ENCODE results near the gene SLC36A4.
A peak's percentile ranks its signal among the peaks of the same experiment; 100 is the strongest.
"Not testable (repeated sequence)": the region's sequence is repeated elsewhere in the genome, so short reads cannot be mapped to it uniquely, and the experiment has no call there.

Gene SLC36A4

GRCh38 chr11:93196816-93197379, 893 bp downstream of the SLC36A4 start:
- peak; percentile 5 for FAIRE-seq
- DNase-seq (ENCODE audit: extremely low spot score, insufficient read length, low read depth), result no peak

GRCh38 chr11:93194673-93195291, 3.0 kb downstream of the SLC36A4 start:
- DNase-seq (ENCODE audit: extremely low spot score, insufficient read length, low read depth) (no peak), FAIRE-seq (no peak)

GRCh38 chr11:93193731-93194130, 4.1 kb downstream of the SLC36A4 start:
- DNase-seq (ENCODE audit: extremely low spot score, insufficient read length, low read depth), result no peak
- no peak for FAIRE-seq

- DNase-seq (ENCODE audit: extremely low spot score, insufficient read length, low read depth) (no peak), FAIRE-seq (no peak)
Measured at GRCh38 chr11:93192163-93192562, 5.6 kb downstream of the SLC36A4 start.

GRCh38 chr11:93189462-93189861, 8.3 kb downstream of the SLC36A4 start:
- DNase-seq (ENCODE audit: extremely low spot score, insufficient read length, low read depth) (no peak), FAIRE-seq (no peak)

- FAIRE-seq (no peak), DNase-seq (ENCODE audit: extremely low spot score, insufficient read length, low read depth) (no peak)
Measured at GRCh38 chr11:93188726-93189125, 9.1 kb downstream of the SLC36A4 start.

GRCh38 chr11:93187290-93187689, 10.5 kb downstream of the SLC36A4 start:
- DNase-seq (ENCODE audit: extremely low spot score, insufficient read length, low read depth) (no peak), FAIRE-seq (no peak)

- FAIRE-seq; DNase-seq (ENCODE audit: extremely low spot score, insufficient read length, low read depth): not testable (repeated sequence)
Measured at GRCh38 chr11:93177891-93178290, 19.9 kb downstream of the SLC36A4 start.

GRCh38 chr11:93169950-93170561, 27.7 kb downstream of the SLC36A4 start:
- DNase-seq (ENCODE audit: extremely low spot score, insufficient read length, low read depth), result no peak
- FAIRE-seq, result no peak

- FAIRE-seq (no peak), DNase-seq (ENCODE audit: extremely low spot score, insufficient read length, low read depth) (no peak)
Measured at GRCh38 chr11:93169143-93169542, 28.6 kb downstream of the SLC36A4 start.

- no peak for DNase-seq (ENCODE audit: extremely low spot score, insufficient read length, low read depth)
- FAIRE-seq, result no peak
Measured at GRCh38 chr11:93166862-93167261, 30.9 kb downstream of the SLC36A4 start.

GRCh38 chr11:93166194-93166593, 31.6 kb downstream of the SLC36A4 start:
- no peak for DNase-seq (ENCODE audit: extremely low spot score, insufficient read length, low read depth)
- FAIRE-seq, result no peak

GRCh38 chr11:93160808-93161207, 37.0 kb downstream of the SLC36A4 start:
- FAIRE-seq (no peak), DNase-seq (ENCODE audit: extremely low spot score, insufficient read length, low read depth) (no peak)

GRCh38 chr11:93160156-93160555, 37.6 kb downstream of the SLC36A4 start:
- FAIRE-seq (no peak), DNase-seq (ENCODE audit: extremely low spot score, insufficient read length, low read depth) (no peak)

- FAIRE-seq, result no peak
- no peak for DNase-seq (ENCODE audit: extremely low spot score, insufficient read length, low read depth)
Measured at GRCh38 chr11:93159721-93160120, 38.1 kb downstream of the SLC36A4 start.

- no peak for FAIRE-seq
- DNase-seq (ENCODE audit: extremely low spot score, insufficient read length, low read depth), result no peak
Measured at GRCh38 chr11:93155738-93156137, 42.1 kb downstream of the SLC36A4 start.

GRCh38 chr11:93145390-93145915, 52.3 kb downstream of the SLC36A4 start:
- FAIRE-seq (no peak), DNase-seq (ENCODE audit: extremely low spot score, insufficient read length, low read depth) (no peak)

- no peak for FAIRE-seq
Measured at GRCh38 chr11:93143800-93144199, 54.0 kb downstream of the SLC36A4 start.

GRCh38 chr11:93143186-93143585, 54.6 kb downstream of the SLC36A4 start:
- DNase-seq (ENCODE audit: extremely low spot score, insufficient read length, low read depth), result no peak
- no peak for FAIRE-seq

More at GRCh38 chr11:93143800-93144199, 54.0 kb downstream of the SLC36A4 start:
- no peak for DNase-seq (ENCODE audit: extremely low spot score, insufficient read length, low read depth)

- no peak for FAIRE-seq
- DNase-seq (ENCODE audit: extremely low spot score, insufficient read length, low read depth), result no peak
Measured at GRCh38 chr11:93133488-93134109, 64.2 kb downstream of the SLC36A4 start.

GRCh38 chr11:93132836-93133235, 65.0 kb downstream of the SLC36A4 start:
- no peak for DNase-seq (ENCODE audit: extremely low spot score, insufficient read length, low read depth)
- FAIRE-seq, result no peak
